Keratinocyte (primary cell): ENCODE measurements around the gene APC. TPM values are rescaled to one million over a fixed set of nuclear protein-coding genes. Genes with fewer than 3 reads are reported as not detected.

Source experiments
- DNase-seq: peaks from one replicate; pipeline ENCODE4 v3.0.0-alpha.2; 2011; ENCODE audit warnings: low read depth, missing footprints, low spot score
- FAIRE-seq: peaks from 2 replicates; lab custom pipeline; 2011; peaks lifted over from hg19 to GRCh38; lab: Jason Lieb, UNC
- H2AFZ ChIP-seq: 2 replicates; pipeline ENCODE4 v1.6.0; 2012; ENCODE audit warnings: low read length, control low read depth, inconsistent platforms; ENCODE audit not compliant: control insufficient read depth
- H3K27ac ChIP-seq: 2 replicates; pipeline ENCODE4 v1.5.1; 2011; ENCODE audit warnings: low read length; ENCODE audit not compliant: control insufficient read depth, insufficient read depth
- H3K27me3 ChIP-seq: 3 replicates; pipeline ENCODE4 v1.6.0; 2011; ENCODE audit warnings: low read length; ENCODE audit not compliant: control insufficient read depth, insufficient read depth; ENCODE audit errors: extremely low read depth
- H3K36me3 ChIP-seq, 2 experiments: 2 replicates in 1 of 2; 3 replicates in 1 of 2; pipeline ENCODE4 v1.5.1; 2011; ENCODE audit warnings: low read length in 2 of 2, mild to moderate bottlenecking in 1 of 2; ENCODE audit not compliant: control insufficient read depth in 2 of 2, insufficient read depth in 2 of 2; ENCODE audit errors: extremely low read depth in 1 of 2
- H3K4me1 ChIP-seq: 3 replicates; pipeline ENCODE4 v1.5.1; 2011; ENCODE audit warnings: low read length; ENCODE audit not compliant: control insufficient read depth, insufficient read depth; ENCODE audit errors: extremely low read depth
- H3K4me2 ChIP-seq: 3 replicates; pipeline ENCODE4 v1.6.0; 2011; ENCODE audit warnings: low read depth, low read length; ENCODE audit not compliant: control insufficient read depth, insufficient read depth; ENCODE audit errors: extremely low read depth
- H3K4me3 ChIP-seq, 3 experiments: fragments of 200-600 bp in 1 of 3; sonication (generic) in 1 of 3; 2 replicates in 2 of 3; 3 replicates in 1 of 3; pipeline ENCODE4 v1.5.1; 2011 to 2016; ENCODE audit warnings: low read length in 3 of 3, mild to moderate bottlenecking in 3 of 3, control low read depth in 2 of 3, inconsistent platforms in 1 of 3, low read depth in 1 of 3, mixed read lengths in 1 of 3, mixed run types in 1 of 3, moderate library complexity in 1 of 3; ENCODE audit not compliant: control insufficient read depth in 2 of 3, insufficient read depth in 2 of 3; ENCODE audit errors: extremely low read depth in 1 of 3
- H3K79me2 ChIP-seq: 2 replicates; pipeline ENCODE4 v1.6.0; 2012; ENCODE audit warnings: low read length; ENCODE audit not compliant: control insufficient read depth, insufficient read depth
- H3K9ac ChIP-seq: 3 replicates; pipeline ENCODE4 v1.6.0; 2011; ENCODE audit warnings: low read length; ENCODE audit not compliant: control insufficient read depth, insufficient read depth; ENCODE audit errors: extremely low read depth
- H3K9me1 ChIP-seq: 3 replicates; pipeline ENCODE4 v1.6.0; 2011; ENCODE audit warnings: low read length; ENCODE audit not compliant: control insufficient read depth, insufficient read depth; ENCODE audit errors: extremely low read depth
- H3K9me3 ChIP-seq: 2 replicates; pipeline ENCODE4 v1.5.1; 2012; ENCODE audit warnings: low read depth, low read length; ENCODE audit not compliant: control insufficient read depth
- H4K20me1 ChIP-seq: 3 replicates; pipeline ENCODE4 v1.6.0; 2011; ENCODE audit warnings: low read length; ENCODE audit not compliant: control insufficient read depth, insufficient read depth; ENCODE audit errors: extremely low read depth
- CTCF ChIP-seq, 3 experiments: IDR thresholded peaks in 1 of 3; conservative IDR thresholded peaks in 1 of 3; optimal IDR thresholded peaks in 1 of 3; 2 replicates in 2 of 3; 3 replicates in 1 of 3; pipeline versions ENCODE3 to v1.5.1; 2011; ENCODE audit warnings: low read length in 3 of 3, mild to moderate bottlenecking in 3 of 3, moderate library complexity in 2 of 3, control low read depth in 1 of 3, inconsistent platforms in 1 of 3; ENCODE audit not compliant: insufficient read depth in 2 of 3; ENCODE audit errors: extremely low read depth in 1 of 3
- EZH2 ChIP-seq: IDR thresholded peaks from one replicate; pipeline ENCODE4 v1.6.1; 2012; ENCODE audit warnings: inconsistent platforms, mild to moderate bottlenecking, low read length, moderate library complexity
- dilution Hi-C: fragments of 300-500 bp; cut with MboI; formaldehyde crosslinking; loops from one replicate; pipeline ENCODE4 v1.7.0; 2020; ENCODE audit warnings: low sequenced_read_pairs; ENCODE audit not compliant: extremely low pct_ligation_motif_present
- polyA plus RNA-seq, 5 experiments: library from polyadenylated mRNA; depleted of rRNA in 3 of 5; stranded (reverse) in 3 of 5; stranded (forward) in 1 of 5; unstranded in 1 of 5; fragments of >200 nt; gene quantifications; 1 replicate in 1 of 5; 2 replicates in 3 of 5; 3 replicates in 1 of 5; pipeline versions ENCODE4 v1.2.1 to v1.2.3, GENCODE V29; 2011 to 2012; ENCODE audit warnings: missing spikeins in 2 of 5, low read depth in 1 of 5, low replicate concordance in 1 of 5

Gene APC
- polyA plus RNA-seq, 1 donor (not counting 4 experiments of a cell fraction or from before 2014, with no cell fraction given) = 16.5 TPM

DNA sequence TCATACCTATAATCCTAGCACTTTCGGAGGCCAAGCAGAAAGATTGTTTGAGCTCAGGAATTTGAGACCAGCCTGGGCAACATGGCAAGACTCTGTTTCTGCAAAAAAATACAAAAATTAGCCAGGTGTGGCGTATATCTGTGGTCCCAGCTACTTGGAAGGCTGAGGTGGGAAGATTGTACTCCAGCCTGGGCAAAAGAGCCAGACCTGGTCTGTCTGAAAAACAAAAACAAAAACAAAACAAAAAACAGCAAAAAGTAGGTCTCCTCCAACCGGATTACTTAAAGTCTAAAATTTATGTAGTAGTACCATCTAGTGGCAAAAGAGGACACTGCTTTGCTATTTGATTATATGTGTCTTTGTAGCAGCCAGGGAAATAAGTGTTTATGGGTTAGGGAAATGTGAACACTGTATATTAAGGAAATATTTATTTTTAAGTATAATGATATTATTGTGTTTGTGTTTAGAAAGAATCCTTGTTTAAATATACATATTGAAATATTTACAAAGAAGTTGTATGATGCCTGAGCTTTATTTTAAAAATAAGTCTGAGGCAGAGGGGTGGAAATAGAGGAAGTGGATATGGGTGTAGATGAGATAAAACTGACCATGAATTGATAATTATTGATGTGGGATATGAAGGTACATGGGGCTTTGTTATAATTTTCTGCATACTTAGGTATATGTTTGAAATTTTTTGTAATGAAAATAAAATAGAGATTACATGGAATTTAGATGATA, 20.0 kb downstream of the APC start:
- dilution Hi-C loops = loop anchor here (25.0 kb wide), 1 partner anchor 220 kb away; no protein-coding TSS in a partner anchor
- Histone ChIP-seq H4K20me1 (no peaks in the 10 kb centered on the region), H3K9ac (no peak overlapping the region), H3K27me3 (no peaks in the 10 kb centered on the region), H3K4me3 (no peak overlapping the region), H3K27ac (no peak overlapping the region), H3K79me2 (no peaks in the 10 kb centered on the region), H3K9me1 (no peaks in the 10 kb centered on the region), H2AFZ (no peak overlapping the region), H3K4me2 (no peak overlapping the region), H3K4me1 (no peaks in the 10 kb centered on the region), H3K36me3 (peaks cover 0 to 2% of the 10 kb centered on the region in 2 experiments), H3K9me3 (no peaks in the 10 kb centered on the region)
- DNase-seq (no peak), FAIRE-seq (peak; percentile 60)
- TF ChIP-seq EZH2 (no peak), CTCF (optimal IDR thresholded peaks at IDR 0.05 in 1 of 3, IDR thresholded peaks at IDR 0.05 in 1 of 3, conservative IDR thresholded peaks at IDR 0.05 in 1 of 3; ENCODE audit: extremely low read depth in 1 of 3, insufficient read depth in 2 of 3, low read length in 3 of 3) (peak in 2 of 3 experiments; percentile 49 to 70)

GRCh38 chr5:112758676-112759075, 21.0 kb downstream of the APC start:
- DNase-seq = no peak
- TF ChIP-seq EZH2 = no peak
- TF ChIP-seq CTCF (optimal IDR thresholded peaks at IDR 0.05 in 1 of 3, IDR thresholded peaks at IDR 0.05 in 1 of 3, conservative IDR thresholded peaks at IDR 0.05 in 1 of 3; ENCODE audit: extremely low read depth in 1 of 3, insufficient read depth in 2 of 3, low read length in 3 of 3) = no peak
- FAIRE-seq = no peak

More at GRCh38 chr5:112758676-112759075, 21.0 kb downstream of the APC start:
- Histone ChIP-seq H3K9me3 (no peaks in the 10 kb centered on the region), H4K20me1 (no peaks in the 10 kb centered on the region), H3K27ac (no peak overlapping the region), H3K4me1 (no peaks in the 10 kb centered on the region), H3K27me3 (no peaks in the 10 kb centered on the region), H3K9me1 (no peaks in the 10 kb centered on the region), H3K9ac (no peak overlapping the region), H3K36me3 (peaks cover 0 to 2% of the 10 kb centered on the region in 2 experiments), H3K4me2 (no peak overlapping the region), H3K4me3 (no peak overlapping the region), H3K79me2 (no peaks in the 10 kb centered on the region), H2AFZ (no peak overlapping the region)
- dilution Hi-C loops = loop anchor here (25.0 kb wide), 1 partner anchor 221 kb away; no protein-coding TSS in a partner anchor
